Inferior parietal cortex (tissue), 1 donor: ENCODE data around the gene DFFA.

ENCODE experiments used
- DNase-seq: peaks from one replicate; pipeline ENCODE4 v3.0.0-alpha.2; 2016; ENCODE audit errors: extremely low spot score

Gene DFFA, protein sequence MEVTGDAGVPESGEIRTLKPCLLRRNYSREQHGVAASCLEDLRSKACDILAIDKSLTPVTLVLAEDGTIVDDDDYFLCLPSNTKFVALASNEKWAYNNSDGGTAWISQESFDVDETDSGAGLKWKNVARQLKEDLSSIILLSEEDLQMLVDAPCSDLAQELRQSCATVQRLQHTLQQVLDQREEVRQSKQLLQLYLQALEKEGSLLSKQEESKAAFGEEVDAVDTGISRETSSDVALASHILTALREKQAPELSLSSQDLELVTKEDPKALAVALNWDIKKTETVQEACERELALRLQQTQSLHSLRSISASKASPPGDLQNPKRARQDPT

DNA sequence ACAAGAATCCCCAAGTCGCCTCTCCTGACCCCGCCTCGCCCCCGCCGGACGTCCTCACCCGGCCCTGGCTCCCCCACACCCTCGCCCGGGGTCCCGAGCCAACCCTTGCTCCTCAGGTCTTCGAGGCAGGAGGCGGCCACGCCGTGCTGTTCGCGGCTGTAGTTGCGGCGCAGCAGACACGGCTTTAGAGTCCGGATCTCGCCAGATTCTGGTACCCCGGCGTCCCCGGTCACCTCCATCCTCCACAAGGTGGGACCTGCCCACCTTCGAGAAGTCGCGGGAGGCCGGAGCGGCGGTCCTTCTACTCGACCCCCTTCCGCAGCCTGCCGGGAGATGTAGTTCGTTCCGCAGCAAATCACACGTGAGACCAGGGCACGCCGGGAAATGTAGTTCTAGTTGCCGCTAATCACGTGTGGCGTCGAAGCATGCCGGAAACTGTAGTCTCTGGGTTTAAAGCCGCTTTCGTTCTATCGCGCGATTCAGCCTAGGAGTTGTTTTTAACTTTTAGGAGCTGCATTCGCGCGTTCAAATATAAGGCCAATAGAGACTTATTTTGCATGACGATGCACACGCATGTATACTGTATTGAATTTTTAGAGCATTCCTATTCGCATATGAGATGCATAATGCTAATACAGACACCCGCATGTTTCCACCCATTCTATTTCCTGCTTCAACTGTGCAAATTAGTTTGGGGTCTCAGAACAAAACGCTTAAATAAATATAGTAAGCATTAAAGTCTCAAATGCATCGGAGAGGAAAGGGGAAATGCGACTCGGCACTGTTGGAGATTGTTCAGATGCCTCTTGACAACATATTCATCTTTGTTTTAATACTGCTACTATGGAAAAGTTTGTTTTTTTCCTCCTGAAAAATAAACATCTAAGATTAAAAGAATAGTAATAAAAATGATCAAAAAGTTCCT lies at the start of gene DFFA:
Gene DFFA, minus strand, starts transcription at position 310 of the 925 bp plus-strand sequence. Its CDS starts 71 bp downstream, at position 239.
- peak; percentile 98 for DNase-seq

DNA sequence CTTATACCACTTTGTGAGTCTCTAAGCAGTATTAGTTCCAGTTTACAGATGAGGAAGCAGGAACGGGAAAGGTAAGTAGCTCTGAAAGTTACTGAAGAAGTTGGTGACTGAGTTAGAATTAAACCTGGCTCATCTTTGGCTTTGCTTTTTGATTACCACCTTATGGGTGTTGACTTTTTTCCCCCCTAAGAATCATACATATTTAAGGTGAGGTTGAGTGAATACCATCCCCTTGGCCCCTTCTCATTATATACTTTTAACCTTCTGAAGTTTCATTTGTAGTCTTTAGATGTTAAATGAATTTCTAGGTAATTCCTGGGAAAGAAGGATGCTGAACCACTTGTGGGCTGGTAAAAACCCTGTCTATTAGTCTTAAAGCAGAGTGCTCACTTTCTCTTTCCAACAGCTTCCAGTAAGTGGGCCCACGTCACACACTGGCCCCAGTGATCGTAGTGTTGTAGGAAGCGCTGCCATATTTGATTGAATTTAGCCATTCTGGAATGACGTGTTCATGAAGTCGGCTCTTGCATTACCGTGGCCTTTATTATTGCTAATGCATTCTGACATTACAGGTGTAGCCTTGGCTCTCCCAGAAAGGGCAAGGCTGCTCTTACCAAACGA lies 49.3 kb upstream of the DFFA start:
- no peak for DNase-seq

DNA sequence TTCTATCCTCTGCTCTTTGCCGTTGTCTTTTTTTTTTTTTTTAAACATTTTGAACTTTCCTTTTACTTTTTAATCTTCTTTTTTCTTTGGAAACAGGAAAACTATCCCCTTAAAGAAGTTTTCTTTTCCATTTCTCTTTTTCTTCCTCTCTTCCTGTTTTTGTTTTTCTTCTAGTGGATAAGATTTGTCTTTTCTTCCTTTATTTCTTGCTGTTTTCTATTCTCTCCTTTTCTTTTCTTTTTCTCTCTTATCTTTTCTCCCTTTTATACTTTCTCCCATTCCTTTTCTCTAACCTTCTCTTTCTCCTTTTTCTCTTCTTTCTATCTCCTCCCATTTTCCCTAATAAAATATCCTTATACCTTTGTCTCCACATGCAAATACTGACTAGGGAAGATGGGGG lies 48.6 kb upstream of the DFFA start:
- DNase-seq = no peak

DNA sequence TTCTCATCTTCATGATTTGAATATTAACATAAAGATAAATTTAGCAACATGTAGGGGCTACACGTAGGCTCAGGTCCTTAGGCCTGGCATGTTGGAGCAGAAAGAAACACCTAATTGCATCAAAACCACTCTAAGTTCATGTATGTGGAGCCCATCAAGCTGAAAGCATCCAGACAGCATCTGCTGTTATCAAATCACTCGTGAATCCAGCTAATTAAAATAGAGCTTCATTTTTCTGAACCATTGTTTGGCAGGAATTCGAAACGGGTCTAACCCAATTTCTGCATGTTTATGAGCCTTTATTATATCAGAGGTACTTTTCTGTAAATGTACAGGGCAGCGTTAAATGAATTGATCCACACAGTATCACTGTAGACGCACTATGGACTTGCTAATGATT lies 48.2 kb upstream of the DFFA start:
- no peak for DNase-seq

DNA sequence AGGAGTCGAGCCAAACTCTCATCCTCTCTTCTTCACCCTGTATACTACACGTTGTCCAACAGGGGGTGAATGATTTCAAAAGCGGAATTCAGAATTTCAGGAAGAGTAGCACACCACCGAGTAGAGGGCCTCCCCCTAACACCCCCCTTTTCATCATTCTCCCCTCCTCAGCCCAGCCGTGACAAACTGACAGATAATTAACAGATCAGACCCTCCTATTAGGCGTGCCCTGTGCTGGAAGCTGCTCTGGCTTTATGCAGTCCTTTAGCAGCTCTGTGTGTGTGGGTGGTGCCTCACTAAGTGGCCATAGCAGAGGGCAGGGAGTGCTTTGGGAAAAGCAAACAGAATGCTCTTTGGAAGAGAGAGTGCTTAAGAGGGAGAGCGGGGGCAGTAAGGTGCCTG lies 46.7 kb upstream of the DFFA start:
- DNase-seq = no peak

DNA sequence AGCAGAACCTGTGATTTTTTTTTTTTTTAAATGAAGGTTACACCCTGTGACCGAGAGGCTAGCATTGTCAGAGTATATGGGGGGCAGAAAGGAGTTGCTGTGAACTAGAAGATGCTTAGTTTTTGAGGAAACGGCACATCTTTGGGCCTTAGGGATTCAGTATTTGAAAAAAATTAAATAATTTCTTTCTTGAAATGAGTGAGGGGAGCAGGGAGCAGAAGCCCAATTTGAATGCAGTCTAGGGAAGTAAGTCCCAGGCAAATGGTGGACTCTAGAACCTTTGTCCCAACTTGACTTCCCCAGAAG lies 45.3 kb upstream of the DFFA start:
- no peak for DNase-seq

DNA sequence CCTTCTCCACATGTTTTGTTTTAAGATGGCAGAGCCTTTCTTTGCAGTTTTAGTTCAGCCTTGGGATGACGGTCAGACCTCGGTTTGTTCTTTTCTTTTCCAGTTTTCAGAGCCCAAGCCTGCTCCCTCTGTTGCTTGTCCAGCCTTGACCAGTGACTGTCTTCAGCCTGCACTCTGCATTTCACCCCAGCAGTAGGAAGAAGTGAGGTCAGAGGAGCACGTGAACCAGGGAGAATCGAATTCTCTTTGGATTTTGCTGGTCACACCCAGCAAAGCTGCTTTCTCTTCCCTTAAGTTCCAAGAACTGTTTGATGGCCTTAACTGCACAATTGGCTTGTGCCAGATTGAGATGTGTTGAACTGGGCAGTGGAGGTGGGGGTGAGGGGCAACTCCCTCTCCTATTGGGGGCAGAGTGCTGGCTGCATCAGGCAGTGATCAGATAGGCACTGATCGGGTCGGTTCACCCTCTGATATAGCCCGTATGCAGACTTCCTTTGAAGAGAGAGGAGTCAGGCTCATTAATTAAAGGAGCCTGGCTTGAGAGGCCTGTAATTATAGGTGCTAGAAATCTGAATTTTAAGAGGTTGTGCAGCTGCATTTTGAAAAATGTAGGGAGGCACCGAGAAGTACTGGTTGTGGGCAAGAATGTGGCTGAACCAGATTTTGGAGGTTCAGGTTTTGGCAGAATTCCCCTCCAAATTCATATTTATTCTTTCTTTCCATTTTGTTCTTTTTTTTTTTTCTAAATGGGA lies 44.8 kb upstream of the DFFA start:
- no peak for DNase-seq

DNA sequence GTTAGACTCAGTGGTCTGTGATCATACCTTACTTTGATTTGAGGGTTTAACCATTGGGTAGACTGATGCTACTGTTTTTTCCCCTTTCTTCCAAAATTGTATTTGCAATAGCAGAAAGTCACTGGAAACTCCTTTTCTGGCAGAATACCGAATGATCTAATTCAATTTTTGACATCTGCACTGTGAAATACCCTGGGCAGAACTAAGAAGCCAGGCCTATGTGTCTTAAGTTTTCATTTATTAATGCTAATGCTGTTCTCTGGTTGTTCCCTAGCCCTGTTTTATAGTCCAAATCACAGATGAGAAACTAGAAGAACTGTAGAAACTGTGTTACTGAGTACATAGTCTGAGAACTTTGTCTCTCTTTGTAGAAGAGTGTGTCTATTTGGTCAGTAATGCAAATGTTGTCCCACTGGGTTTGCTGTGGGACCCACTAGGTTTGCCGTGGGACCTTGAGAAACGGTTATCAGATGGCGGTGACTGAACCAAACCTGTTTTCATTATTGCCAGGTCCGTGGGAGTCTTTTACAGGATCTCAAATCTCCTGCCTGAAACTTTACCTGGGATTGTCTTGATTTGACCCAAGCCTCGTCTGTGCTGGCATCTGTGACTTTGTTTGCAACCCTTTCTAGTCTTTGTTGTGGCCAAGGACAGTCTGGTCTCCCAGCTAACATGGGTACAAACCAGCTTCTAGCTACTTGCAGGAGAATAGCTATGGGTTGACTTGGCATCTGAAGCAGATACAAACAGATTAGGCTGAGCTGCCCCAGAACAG lies 43.8 kb upstream of the DFFA start:
- no peak for DNase-seq

DNA sequence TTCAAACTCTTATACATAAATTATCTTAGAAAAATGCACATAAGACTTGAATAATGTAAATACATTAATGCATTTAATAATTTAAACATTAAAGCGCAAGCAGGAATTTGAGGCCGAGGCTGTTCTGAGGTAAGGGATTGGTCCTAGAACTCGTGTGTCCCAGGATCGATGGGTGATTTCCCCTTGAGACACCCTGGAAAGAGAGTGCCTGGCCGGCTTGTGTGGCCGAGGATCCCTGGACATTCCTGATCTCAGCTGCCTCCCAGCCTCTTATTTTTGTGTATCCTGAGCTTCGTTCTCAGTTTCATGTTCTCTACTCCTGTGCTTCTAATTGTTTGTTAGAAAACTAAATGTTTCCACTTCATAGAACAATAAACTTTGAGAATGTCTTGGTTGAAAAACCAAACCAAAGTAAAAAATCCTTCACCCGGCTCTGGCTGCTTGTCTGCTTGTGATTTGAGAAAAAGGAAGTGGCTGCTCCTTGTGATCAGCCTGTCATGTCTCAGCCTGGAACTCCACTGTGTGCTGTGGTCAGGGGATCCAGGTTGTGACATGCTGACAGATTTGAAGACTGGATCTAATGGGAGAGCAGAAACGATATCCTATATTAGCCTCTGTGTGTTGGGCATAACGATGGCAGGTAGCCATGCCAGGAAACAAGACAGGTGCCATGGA lies 43.1 kb upstream of the DFFA start:
- DNase-seq = no peak

DNA sequence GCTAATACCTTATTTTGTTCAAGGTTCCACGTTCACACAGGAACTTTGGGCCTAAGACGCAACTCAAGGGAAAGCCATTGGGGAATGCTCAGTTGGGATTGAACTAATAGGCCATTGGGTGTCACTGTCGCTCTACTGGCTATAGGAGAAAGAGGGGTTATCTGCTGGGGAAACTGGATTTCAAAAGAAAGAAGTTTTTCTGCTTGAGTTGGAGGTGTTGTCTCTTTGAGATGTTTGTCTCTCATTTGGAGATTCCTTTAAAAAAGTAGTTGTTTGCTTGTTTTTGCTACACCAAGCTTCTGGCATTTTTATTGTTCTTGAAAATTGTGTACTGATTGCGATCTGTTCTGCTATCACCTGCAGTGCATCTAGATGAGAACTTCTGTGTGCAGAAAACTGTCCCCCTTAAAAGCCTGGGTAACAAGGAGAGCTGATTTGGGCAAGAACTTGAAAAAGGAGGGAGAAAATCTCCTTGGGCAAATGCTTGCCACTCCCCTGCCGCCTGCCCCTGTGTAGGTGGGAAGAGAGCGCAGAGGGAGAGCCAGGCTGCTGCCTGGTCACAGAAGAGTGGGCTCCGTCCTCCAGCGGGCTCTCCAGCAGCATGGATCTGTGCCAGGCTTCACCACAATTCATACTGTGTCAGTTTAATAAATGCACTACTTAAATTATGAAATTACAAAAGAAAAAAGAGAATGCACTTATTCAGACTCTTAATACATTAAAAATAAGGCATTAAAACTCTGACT lies 42.3 kb upstream of the DFFA start:
- peak; percentile 58 for DNase-seq

DNA sequence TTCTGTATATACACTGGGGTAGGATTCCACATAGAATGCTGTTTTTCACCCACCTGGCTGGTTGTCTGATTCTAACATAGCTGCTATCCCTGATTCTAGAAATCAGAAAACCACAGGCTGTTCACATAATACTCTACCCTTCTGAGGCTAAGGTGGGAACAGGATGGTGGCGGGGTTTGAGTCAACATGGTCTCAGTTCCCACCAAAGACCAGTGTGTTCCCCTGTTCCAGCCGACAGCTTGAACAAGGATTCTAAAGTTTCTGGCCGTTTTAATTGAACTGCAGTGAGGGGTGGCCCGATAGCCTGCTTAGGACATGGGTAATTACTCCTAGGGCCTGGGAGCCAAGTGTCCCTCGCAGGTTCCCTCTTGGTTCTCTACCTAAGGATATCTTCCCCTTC lies 40.9 kb upstream of the DFFA start:
- DNase-seq = no peak

DNA sequence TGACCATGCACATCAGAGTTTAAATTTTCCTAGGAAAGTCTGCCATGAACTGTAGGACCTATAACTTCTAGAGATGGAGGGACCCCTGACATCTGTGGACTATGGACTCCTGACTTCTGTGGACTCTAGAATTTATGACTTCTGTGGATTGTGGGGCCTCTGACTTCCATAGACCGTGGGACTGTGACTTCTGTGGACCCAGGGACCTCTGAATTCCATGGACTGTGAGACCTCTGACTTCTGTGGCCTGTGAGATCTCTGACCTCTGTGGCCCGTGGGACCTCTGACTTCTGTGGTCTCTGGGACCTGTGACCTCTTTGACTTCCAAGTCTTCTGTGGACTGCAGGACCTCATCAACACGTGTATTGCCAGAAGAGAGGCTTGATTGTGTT lies 39.2 kb upstream of the DFFA start:
- DNase-seq = no peak

DNA sequence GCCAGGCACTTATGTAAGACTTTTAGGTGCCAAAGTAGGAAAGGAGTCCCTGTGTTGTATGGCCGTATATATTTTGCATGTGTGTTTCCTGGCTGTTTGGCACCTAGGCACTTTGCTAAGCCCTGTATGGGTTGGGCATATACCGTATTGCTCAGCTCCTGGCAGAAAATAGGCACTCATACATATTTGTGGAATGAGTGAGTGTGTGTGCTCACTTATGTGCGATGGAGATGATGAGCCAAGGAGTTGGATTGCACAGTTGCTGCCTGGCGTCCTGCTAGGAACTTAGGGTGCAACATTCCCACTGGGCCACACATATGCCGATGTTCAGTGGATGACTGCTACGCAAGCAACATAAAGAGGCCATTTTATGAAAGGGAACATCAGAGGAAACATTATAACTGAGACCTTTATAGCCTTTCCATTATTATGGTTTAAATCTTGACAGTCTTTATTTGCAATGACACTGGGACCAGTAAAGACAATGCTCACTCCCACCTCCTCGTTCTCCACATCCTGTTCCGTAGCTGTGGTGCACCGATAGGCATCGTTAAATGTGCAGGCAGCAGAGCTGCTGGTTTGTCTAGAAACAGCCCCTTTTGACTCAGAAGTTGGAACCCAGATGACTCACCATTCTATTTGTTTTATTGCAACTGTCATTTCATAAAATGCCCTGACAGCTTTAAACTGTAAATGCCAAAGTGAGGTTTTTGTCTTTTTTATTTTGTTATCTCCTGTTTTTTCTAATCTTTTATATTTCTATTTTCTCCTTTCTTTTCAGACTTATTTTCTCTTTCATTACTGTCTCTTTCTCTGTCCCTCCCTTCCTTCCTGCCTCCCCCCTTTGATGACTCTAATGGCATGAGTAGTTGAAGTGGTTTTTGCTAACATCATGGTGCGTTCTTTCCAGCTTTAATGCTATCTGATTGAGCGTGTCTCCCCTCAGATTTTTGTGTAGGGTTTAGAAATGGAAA lies 38.5 kb upstream of the DFFA start:
- peak; percentile 40 for DNase-seq

DNA sequence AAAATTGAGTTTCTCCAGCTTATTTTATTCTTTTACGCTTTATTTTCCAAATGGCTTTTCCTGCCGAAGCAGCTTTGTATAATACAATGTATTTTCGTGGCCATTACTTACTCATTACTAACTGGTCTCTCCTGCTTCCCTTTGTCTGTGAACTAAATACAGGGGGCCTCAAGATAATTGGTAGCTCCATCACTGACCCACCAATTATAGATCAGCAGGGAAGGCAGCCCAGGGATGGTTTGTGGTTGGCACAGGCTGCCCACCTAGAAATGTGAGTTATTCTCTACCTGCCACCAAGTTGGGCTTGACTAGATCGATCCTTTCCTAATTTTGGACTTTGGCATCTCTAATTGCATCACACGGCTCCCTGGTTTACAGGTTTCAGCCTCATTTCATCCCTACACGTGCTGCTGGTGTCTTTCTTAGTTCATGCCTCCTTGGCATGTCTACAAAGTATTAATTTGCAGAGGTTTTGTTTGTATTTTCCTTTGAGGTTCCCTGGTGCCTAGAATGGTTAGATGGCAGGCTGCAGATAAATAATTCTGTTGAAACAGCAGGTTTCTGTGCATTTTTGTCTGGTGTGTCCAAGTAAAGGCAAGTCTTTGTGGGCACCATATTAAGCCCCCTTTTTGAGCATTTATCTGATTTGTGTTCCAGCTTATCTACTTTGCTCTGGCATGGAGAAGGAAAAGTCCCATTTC lies 37.6 kb upstream of the DFFA start:
- no peak for DNase-seq

DNA sequence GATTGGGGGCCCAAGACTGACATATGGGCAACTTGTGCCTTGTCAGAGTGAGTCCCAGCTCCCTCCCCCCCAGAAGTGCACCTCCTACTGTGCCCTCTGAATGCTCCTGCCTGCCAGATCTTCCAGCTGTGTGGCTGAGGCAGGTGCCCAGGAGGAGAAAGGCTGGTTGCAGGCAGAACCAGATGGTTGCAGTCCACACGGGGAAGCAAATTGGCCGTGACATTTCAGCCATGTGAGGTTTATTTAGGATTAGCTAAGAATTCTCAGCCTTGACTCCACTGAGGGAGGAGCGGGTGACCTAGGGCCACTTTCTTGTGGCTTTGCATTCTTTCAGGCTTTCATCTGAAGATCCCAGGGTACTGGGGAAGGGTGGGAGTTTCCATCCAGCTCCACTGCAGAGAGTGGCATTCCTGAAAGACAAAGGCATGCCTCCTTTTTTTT lies 36.2 kb upstream of the DFFA start:
- DNase-seq = no peak

DNA sequence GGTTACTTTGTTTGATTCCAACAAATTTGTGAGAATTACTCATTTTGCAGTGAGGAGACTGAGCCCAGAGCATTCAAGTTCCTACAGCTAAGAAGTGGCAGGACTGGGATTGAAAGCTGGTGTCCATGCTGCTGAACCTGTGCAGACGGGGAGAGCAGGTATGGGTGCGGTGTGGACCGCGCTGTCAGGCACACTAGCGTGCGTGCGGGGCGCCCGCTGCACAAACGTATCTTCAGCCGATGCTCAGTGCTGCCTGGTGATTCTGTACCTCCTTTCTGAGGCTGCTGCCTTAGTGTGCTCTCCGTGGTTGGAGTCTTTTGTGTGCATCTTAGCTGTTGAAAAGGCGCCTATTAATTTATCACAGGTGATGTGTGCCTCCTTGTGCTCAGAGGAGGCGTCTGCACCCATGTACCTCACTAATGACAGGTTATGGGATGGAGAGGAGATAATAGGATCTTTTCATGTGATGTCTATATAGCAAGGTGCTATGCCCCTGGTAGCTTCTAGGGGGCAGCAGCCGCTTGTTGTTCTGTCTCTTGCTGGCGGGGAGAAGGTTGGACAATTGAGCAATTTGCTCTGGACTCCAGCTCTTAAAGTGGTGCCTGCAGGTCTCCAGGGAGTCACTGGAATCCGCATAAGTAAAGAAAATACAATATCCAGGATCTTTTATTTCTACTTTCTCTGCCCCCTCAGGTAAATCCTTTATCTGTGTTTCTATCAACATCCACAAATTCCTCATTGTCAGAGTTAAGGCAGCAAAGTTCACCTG lies 35.0 kb upstream of the DFFA start:
- peak; percentile 61 for DNase-seq

DNA sequence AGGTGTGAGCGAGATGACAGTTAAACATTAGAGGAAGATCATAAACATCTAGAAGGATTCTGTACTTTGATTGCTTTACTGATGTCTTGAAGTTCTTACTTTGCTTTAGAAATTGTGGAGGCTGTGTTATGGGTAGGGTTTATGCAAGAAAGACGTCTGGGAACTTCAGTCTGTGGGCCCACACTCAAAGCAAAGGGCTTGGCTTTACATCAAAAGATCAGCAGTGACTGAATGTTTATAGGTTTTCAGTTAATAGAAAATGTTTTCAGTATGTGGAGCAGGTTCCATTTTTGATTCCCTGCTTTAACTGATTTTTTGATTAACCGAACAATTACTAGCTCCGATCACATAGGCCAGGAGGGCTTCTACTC lies 34.3 kb upstream of the DFFA start:
- DNase-seq = no peak
